HG02884 (cell line): Measurements from ENCODE around the gene C2CD5.

Experiments
- ATAC-seq: cut with Tn5 transposase; IDR thresholded peaks from one replicate; pipeline ENCODE4 v1.9.1; 2021; ENCODE audit warnings: mild to moderate bottlenecking, moderate library complexity; ENCODE audit not compliant: unreplicated experiment

Gene C2CD5

GRCh38 chr12:22415342-22416309 is 128.7 kb downstream of the C2CD5 start:
- no peak for ATAC-seq

GRCh38 chr12:22414742-22415141 is 129.6 kb downstream of the C2CD5 start:
- ATAC-seq = no peak

DNA sequence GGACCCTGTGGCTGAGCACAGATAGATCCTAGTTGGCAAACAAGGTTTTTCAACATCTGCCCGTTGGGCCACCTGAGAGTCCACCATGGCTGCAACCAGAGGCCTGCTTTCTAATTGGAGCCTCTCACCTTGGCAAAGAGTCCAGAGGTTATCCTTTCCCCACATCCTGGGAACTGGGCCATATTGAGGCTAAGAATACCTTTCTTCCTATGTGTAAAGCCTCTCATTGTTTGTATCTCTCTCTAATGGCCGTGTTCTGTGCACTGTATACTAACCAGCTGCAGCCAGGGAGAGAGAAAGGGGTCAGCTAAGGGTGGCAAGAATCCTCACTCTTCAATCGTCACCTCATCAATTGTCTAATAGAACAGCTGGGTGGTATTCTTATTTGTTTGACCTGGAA is 130.8 kb downstream of the C2CD5 start:
- ATAC-seq = no peak

DNA sequence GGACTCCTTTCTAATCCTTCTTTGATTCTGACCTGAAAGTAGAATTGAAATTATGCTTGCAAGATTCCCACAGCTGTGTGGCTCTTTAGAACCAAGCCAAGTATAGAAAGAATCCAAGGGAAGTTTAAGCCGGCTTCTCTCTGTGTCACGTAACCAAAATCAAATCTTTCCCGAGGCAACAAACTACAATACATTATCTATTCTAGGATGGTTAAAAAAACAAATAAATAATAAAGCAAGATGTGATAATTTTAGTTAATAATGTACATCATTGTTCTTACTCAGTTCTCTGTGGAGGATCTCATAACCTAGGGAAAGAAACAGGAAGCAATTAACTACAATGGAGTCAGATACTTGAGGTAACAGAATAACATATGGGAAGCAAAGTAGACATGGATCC is 131.8 kb downstream of the C2CD5 start:
- ATAC-seq = no peak

DNA sequence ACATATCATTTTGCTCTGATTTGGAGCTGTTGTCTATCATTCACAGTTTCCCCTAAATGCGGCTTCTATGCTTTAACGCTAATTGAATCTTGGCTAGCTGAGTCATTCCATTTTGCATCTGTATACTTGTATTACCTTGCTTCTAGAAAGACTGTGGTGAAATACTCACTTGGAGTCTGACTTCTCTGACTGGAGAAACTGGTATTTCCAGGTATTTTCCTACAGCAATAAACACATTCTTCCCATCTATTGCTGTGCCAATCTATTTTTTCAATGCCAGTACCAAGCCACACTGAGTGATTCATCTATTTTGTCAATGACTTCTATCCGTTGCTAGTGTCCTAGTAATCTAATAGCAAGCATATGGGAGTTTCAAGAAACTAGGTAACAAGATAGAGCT is 133.9 kb downstream of the C2CD5 start:
- no peak for ATAC-seq

- peak; percentile 86 for ATAC-seq
Measured at GRCh38 chr12:22409377-22410164, 134.8 kb downstream of the C2CD5 start.

GRCh38 chr12:22408610-22409376 is 135.5 kb downstream of the C2CD5 start:
- ATAC-seq = no peak

DNA sequence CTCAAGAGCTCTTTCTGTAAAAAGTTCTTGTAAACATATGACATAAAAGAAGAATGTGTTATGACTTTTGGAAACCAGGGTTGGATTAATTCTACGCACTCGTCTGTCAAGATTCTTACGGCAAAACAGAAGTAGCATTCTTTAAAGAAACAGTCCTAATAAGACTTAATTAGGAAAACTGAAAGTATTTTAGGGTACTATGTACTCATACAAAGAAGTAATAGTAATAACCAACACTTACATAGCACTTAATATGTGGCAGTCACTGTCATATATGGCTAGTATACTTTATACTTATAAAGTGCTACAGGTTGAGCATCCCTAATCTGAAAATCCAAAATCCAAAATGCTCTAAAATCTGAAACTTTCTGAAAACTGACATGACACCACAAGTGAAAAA is 136.9 kb downstream of the C2CD5 start:
- no peak for ATAC-seq

GRCh38 chr12:22406627-22407026 is 137.7 kb downstream of the C2CD5 start:
- ATAC-seq = no peak

DNA sequence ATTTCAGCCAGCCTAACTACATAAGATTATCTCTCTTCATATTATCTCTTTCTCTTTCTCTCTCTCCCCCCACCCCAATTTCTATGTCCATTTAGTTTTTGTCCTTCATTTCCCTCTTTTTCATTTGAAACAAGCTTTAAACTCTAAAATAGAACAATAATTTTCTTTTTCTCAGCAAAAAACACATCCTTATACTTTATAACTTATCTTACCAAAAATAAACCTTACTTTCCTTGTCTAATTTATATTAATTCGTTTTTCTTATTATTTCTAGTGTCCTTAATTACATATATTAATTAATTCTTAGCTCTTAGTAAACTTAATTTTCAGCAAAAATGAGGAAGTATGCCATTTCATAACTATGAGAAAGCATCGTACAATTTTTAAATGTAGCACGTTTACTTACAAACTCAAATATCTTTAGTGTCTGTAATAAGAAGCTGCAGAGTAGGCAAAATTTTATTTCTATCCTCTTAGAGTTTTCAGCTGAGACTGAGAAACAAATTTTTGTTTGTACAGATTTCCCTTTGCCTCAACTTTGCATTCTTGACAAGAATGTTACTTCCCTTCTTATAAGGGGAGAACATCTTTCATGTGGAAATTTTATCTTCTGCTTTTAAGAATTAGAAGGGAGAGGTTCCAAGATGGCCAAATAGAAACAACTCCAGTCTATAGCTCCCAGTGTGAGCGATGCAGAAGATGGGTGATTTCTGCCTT is 144.7 kb downstream of the C2CD5 start:
- no peak for ATAC-seq
